HG02623 (cell line): ENCODE data around the gene SRSF12.

ENCODE experiments used
- ATAC-seq: cut with Tn5 transposase; IDR thresholded peaks from one replicate; pipeline ENCODE4 v1.9.1; 2021; ENCODE audit warnings: moderate library complexity; ENCODE audit not compliant: unreplicated experiment

Gene SRSF12

DNA sequence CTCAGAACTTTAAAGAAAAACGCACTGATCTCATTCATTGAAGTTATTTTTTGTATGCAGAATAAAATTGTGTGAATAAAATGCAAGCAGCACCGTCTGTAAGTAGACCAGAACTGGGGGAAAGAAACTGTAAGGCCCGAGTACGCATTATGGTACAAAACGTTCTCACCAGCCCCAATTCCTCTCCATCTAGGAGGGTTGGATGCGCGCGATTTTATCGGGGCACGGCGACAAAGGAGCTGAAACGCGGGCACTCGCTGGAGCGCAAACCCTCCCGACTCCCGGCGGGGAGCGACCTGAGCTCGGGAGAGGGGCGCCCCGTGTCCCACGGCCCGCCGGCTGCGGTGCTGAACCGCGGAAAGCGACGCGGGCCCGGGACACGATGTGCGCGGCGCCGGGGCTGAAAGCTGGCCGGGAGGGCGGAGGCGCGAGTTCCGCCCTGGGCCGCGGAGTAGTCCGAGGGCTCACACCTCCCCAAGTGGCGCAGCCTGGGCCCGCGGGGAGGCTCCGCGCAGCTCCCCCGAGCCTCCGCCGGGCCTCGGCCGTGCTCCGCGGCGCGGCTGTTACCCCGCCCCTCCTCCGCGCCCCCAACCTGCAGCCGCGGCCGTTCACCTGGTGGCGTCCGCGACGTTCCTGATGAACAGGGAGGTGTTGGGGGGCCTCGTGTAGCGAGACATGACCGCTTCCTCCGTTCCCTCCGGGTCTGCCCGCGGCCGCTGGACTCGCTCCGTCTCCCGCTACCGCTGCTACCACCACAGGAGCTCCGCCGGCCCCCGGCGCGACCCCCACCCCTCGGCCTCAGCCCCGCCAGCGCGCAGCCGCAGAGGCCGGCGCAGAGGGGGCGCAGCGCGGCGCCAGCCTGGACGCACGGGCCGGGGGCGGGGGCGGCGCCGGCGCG lies at the start of gene SRSF12:
SRSF12 (minus strand) TSS at position 861 of the 898 bp plus-strand sequence; CDS start at position 677, 184 bp downstream.
- ATAC-seq: peak; percentile 84

DNA sequence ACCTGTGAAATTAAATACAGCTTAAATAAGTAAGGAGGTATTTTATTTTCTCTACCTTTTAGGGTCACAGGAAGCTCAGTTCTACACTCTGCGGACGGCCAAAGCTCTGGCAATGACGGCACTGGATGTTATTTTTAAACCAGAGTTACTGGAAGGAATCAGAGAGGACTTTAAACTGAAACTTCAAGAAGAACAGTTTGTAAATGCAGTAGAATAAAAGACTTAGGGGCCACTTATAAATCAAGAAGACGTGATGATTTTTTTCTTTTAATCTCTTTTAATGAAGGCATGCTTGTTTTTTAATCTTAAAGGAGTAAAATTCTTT lies 44.1 kb upstream of the SRSF12 start:
- ATAC-seq: no peak

DNA sequence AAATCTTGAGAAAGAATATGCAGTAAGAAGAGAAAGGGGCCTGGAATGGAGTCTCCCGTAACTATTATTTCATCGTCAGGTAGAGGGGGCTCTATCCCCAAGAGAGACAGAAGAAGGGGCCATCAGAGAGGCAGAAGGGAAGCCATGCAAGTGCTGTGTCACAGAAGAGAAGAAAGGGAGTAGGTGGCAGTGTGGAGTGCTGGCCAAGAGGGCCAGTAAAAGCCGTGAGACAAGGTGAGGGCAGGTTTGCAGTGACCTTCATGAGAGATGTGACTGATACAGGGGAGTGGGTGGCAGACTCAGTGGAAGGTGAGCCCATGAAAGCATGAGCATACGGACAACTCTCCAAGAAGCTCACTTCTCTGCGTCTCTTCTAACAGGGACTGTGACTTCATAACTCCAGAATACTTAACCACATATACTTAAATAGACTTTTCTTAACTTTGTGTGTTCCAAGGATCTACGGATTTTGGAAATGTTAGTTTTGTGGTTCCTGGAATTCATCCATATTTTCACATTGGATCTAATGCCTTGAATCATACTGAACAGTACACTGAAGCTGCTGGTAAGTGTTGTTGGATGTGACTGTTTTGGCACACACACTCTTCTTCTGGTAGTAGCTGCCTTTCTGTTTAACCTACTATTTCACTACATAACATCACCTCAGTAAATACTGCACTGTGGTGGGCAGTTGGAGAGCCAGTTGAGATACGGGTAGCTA lies 43.6 kb upstream of the SRSF12 start:
- no peak for ATAC-seq

DNA sequence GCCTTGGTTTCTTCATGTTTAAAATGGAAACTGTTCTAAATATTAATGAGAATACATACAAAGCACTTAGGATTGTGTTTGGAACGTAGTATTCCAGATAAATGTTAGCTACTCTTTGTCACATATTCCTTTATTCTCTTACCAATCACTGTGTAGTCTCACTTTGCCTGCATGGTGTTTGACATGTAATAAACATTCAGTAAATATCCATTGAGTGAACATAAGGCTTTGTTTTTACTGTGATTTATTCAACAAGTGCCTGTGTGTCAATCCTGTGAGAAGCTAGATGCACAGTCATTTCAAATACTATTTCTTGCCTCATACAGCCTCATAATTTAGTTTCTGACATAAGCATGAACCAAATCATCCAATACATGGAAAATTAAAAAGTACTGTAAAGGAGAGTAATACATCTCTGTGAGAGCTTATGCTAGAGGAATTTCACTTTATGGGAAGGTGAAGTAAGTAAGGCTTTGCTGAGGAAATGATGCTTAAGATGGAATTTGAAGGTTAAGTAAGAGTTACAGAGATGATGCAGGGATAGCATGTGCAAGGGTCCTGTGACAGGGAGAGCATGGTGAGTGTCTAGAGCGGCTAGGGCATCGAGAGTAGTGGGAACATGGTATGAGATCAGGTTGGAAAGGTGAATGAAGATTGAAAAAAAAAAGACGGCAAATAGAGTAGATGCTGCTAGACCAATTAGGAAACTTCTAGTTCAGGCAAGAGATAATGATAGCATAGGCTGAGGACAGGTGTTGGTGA lies 42.6 kb upstream of the SRSF12 start:
- no peak for ATAC-seq

DNA sequence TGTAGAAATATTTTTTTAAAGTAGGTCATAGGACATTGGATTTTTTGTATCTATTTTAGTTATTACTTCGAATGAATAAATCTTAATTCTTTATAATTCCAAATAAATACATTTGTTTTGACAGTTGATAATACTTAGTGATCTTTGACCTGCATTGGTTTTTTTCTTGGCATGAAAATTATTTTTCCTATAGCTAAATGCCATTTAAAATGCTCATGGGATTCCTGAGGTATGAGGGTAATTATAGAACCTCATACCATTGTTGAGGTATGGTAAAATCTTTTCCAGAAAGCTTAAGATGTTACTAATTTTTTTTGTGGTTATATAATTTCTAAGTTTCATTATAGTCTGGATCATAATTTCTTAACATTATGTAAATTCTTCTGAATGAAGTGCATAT lies 36.3 kb upstream of the SRSF12 start:
- ATAC-seq: no peak

DNA sequence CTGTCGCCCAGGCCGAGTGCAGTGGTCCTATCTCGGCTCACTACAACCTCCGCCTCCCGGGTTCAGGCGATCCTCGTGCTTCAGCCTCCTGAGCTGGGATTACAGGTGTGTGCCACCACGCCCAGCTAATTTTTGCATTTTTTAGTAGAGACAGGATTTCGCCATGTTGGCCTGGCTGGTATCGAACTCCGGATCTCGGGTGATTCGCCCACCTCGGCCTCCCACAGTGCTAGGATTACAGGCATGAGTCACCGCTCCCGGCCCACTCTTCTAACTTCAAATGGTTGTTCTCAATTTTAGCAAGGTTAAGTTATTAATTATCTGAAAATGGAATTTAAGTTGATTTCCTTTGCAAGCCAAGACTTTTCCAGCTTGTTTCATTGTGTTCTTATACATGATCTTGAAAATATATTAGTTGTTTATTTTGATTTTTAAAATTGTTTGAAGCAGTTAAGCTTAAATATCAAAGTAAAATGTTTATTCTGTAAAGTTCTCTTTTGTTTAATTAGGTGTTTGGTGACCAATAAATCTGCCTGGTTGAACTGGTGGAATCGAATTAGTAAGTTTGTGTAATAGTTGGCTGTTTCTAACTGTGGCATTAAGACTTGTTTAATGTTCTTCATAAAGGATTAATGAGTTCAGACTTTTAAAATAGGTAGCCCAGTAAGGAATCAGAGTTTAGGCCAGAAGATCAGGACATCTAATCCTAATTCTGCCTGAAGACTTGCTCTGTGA lies 30.3 kb upstream of the SRSF12 start:
- no peak for ATAC-seq

DNA sequence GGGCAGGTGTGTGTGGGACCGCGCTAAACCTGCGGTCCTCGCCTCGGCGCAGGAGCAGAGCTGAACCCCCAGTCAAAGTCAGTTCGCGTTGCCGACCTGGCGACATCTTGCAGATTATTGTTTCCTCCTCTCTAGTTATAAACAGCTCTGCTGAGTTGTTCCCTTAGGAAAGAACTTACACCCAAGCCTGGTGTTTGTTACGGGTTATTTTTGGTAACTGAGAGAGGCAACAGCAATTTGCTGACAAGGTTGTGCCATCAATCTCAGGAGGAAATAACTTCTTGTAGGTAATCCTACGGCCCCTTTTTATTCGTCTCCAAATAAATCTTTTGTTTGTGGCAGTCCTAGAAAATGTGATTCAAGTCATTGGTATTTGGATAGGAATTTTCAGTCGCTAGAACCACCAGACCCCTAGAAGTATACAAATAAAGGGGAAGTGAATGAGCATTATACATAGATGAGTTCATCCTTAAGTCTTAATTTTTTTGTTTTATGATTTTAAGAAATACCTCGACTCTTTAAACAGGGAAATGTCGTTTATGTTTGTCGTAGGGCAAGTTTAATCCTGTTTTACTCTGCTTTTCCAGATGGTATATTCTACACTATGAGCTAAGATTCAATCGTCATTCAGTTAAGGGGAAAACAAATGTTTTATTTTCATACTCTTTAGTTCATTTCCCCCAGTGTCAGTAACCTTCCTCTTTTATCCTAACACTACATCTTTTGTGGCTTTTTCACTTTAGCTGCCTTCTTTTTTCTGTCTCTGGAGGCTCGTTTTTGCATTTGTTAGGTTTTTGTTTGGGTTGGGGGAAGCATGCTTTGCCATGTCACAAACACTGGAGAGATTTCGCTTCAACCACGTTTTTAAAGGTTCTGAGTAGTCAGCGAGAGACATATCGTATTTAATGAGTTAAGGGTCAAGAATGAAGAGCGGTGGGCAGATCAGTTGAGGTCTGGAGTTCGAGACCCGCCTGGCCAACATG lies 29.1 kb upstream of the SRSF12 start:
- peak; percentile 1 for ATAC-seq

DNA sequence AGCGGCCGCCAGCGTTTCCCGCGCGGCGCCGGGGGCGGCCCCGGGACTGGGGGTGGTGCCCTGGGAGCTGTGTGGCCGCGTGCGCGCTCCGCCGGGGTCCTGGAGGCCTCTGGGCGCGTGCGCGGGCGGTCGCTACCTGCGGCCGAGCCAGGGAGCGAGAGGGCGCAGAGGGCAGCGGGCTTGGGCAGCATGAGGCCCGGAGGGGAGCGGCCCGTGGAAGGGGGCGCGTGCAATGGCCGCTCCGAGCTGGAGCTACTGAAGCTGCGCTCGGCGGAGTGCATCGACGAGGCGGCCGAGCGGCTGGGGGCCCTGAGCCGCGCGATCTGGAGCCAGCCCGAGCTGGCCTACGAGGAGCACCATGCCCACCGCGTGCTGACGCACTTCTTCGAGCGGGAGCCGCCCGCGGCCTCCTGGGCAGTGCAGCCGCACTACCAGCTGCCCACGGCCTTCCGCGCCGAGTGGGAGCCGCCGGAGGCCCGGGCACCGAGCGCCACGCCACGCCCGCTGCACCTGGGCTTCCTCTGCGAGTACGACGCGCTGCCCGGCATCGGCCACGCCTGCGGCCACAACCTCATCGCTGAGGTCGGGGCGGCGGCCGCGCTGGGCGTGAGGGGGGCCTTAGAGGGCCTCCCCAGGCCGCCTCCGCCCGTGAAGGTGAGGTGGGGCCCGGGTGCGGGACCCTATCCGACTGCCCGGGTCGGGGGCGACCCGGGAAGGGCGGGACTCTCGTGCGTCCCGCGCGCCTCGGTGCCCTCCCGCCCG lies 28.3 kb upstream of the SRSF12 start, which contains the start of gene PM20D2:
PM20D2 (plus strand) TSS at position 100 of the 762 bp plus-strand sequence; CDS start at position 190, 90 bp downstream.
- ATAC-seq: peak; percentile 62

DNA sequence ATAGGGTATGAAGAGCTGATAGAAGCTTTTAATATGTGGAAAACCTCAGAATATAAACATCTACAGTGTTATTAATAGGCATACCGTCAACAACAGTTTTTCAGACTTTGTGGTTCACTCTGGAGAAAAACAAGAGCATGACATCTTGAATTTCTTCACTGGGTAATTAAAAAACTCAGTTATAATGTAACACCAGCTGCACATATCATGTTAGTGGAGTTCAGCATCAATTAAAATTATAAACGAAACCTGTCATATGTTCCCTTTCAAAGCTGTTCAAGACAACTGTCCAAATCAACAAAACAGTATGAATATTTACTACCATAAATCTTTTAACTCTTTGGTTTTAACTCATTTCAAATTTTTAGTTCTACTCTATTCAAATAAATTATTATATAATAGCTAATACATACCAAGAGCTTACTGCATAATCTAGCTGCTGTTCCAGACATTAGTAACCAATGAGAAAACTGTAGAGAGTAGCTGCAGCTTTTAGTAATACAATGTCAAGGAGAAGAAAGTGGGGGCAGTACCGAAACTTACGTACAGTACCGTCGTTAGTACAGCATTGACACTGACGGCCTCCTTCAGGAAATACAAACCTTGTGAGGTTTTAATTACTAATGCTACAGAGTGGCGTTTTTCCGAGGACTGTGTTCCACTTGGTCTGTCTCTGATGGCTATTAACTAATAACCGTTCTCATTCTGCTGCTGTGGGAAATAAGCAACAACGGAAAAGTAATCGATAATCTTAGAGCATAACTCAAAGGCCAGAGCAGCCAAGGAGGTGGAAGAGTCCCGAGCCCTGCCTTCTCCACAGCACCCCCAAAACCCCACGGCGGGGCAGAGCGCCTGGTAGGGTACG lies 27.5 kb upstream of the SRSF12 start:
- peak; percentile 60 for ATAC-seq

DNA sequence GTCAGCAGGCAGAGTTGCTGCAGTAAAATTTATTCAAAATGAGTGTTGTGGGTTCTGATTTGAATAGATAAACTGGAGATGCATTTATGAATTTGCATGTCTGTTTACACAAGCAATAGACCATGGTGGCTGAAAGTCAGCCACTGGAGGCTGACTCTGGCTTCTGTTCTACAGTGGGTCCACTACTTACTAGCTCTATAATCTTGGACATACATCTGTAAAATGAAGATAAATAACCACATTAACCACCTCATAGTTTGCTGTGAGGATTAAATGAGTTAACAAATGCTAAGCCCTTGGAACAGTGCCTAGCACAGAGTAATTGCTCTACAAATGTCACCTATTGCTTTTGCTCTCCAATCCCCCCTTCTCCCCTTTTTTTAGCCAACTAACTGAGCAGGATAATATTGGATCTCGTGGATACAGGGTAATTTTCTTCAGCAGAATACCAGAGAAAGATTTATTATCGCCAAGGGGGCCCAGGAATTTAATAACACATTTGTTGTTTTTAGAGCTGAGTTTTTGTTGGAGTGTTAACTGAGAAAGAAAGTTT lies 26.6 kb upstream of the SRSF12 start:
- peak; percentile 51 for ATAC-seq

DNA sequence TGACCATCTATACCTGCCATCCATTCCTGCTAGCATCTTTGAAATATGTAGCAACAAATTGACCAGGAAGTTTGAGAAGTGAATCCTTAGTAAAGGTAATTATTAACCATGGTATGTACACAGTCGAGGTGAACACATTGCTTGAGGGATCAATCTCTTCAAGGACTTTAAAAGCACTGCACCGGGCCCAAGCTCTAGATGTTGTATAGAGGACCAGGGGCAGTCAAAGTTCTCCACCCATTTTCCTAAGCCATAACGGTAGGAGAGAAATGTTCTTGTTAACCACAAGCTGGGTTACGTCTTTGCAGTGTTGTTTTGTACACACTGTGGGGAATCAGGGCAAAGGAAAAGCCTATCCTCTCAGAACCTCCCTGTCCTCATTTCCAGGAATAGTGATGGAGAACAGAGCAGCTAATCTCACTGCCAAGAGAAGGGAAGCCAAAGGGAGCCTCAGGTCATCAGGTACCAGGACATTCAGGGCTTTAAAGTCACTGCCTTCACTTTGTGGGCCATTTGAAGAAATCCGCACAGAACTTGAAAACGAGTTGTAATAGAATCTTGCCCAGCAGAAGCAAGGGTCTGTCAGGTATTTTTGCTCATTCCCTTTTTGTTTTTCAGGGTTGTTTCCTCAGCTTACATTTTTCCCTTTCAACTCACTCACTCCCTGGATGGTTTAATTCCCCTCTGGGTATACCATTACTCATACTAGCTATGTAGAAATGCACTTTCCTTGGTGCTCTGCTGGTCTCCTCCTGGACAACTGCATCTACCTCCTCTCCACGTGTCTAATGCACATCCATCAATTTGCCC lies 22.7 kb upstream of the SRSF12 start:
- ATAC-seq: no peak

DNA sequence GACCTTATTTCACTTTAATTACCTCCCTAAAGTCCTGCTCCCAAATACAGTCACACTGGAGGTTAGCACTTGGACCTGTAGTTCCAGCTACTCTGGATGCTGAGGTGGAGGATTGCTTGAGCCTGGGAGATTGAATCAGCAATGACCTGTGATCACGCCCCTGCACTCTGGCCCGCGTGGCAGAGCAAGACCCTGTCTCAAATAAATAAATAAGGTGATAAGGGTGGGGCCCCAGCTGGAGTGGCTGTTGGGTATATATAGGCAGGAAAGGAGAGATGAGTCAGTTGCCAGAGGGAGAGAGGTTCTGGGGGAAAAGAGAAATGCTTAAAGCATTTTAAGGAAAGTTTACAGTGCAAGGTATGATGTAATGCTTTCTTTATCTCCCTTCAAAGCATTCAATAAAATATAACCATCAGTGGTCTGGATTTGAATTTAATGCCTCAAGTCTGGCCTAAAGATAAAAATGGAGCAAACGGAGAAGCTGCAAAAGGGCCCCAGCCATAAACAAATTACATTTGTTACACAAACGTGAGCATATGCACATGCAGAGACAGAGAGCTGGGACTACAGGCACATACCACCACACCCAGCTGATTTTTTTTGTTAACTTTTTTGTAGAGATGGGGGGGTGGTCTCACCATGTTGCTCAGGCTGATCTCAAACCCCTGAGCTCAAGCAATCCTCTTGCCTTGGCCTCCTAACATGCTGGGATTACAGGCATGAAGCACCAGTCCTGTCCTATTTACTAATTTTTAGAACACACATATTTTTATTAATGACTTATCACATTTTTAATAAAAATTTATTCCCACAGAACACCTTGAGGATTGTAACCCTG lies 21.9 kb upstream of the SRSF12 start:
- no peak for ATAC-seq

DNA sequence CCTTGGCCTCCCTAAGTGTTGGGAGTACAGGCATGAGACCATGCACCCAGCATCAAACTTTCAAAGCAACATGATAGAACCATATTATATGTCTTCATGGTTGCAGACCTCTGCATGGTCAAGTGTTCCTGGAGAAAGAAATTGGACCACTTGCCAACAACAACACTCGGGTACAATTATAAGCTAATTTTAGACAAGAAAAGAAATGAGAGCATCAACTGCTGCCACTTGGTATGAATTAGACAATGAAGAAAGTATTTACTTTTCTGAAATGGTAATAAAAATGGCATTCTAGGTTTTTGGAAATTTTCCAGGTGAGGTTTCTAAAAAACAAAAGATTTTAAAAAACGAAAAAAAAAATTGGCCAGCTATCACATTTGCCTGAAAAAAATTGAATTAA lies 20.3 kb upstream of the SRSF12 start:
- ATAC-seq: no peak

DNA sequence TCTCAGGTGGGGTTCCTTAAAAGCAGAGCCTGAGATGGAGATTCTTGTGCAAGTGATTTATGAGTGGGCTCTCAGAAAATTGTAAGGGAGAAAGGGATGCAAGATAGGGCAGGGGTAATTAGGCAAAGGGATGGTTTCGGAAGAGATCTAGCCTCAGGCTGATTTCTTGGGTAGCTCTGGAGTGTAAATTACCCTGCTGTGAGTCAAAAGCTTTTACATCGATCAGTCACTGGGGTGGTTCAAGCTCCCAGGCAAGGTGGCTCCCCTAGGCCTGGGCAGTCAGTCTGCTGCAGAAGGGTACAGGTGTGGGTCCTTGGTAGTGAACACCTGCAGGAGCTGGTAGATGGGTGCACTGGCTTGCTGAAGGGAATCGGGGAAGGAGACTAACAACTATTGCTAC lies 16.9 kb upstream of the SRSF12 start:
- ATAC-seq: no peak

DNA sequence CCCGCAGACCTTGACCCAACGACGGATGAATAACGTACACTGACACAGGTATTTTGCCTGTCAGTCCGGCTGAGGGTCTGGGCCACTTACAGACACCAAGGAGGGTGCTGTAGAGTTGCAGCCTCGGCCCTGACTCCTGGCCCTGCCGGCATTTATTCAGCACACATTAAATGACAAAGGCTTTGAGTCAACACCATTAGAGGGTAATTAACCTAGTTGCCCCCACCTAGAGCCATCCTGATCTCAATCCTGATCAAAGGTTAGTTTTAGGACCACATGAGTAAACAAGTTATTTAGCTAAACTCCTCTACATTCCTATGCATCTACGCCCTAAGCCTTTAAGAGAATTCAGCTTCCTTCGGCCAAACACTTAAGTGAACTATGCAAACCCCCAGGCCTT lies 16.1 kb upstream of the SRSF12 start:
- ATAC-seq: no peak

DNA sequence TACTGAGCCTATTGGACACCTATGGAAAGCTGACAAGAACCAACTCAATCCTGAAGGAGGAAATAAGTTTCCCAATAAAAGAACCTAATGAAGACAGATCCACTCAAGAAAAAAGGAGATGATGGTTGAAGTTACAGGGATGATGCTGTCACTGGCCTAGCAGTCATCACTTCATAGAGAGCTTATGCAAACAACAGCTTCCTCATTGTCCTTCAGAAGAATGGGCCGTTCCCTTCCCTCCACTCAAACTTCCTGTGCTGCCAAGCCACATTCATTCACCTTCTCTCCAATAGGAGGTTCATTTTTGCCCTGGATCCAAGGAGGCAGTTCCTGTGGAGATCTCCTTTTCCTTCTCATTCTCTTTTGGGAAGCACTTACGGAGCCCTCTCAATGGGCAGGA lies 14.2 kb upstream of the SRSF12 start:
- no peak for ATAC-seq
